ENCODE data around the gene WDR82. TPM values are rescaled to one million over a fixed set of nuclear protein-coding genes. Genes with fewer than 3 reads are reported as not detected.

The WDR82 gene
- total and polyA plus RNA-seq, 2 experiments from 2014 or later, result 24.8 to 52.1 TPM

DNA sequence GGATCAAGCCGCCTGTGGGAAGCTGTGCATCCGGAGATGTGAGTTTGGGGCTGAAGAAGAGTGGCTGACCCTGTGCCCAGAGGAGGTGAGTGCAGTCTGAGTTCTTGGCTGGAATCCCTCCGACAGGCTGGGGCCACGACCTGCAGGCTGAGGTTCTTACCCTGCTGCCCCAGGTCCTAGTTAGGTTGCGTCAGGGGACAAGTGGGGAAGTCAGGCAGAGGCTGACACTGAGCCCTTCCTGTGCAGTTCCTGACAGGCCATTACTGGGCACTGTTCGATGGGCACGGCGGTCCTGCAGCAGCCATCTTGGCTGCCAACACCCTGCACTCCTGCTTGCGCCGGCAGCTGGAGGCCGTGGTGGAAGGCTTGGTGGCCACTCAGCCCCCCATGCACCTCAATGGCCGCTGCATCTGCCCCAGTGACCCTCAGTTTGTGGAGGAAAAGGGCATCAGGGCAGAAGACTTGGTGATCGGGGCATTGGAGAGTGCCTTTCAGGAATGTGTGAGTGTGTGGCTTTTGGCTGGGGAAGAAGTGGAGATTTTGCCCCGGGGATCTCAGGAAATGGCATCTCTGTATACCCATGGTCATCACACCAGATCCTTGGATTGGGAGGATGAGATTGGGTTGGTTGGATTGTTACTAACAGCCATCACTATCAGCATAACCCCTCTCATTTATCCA is 31.6 kb downstream of the WDR82 start:
- no peak for DNase-seq (ENCODE audit: low spot score)
- no peaks in the 10 kb centered on the region for H3K27me3 ChIP-seq
- no peak overlapping the region for H3K27ac ChIP-seq
- H2AFZ ChIP-seq, result no peak overlapping the region
- peak overlapping the region; percentile 94 for H3K4me2 ChIP-seq
- H3K79me2 ChIP-seq, result no peaks in the 10 kb centered on the region
- no peaks in the 10 kb centered on the region for H3K36me3 ChIP-seq (replicated peaks; ENCODE audit: insufficient read depth, low read depth)
- H4K20me1 ChIP-seq (ENCODE audit: insufficient read depth, poor library complexity, severe bottlenecking), result no peaks in the 10 kb centered on the region
- WGBS (ENCODE audit: low lambda C conversion rate, missing lambda C conversion rate), result 87% methylated on average over 14 of the region's 14 CpGs
- no peaks in the 10 kb centered on the region for H3K9me3 ChIP-seq (ENCODE audit: low read depth)
- TF ChIP-seq EZH2 (IDR thresholded peaks at IDR 0.05; ENCODE audit: borderline replicate concordance), result no peak
- TF ChIP-seq, protein P1, sequence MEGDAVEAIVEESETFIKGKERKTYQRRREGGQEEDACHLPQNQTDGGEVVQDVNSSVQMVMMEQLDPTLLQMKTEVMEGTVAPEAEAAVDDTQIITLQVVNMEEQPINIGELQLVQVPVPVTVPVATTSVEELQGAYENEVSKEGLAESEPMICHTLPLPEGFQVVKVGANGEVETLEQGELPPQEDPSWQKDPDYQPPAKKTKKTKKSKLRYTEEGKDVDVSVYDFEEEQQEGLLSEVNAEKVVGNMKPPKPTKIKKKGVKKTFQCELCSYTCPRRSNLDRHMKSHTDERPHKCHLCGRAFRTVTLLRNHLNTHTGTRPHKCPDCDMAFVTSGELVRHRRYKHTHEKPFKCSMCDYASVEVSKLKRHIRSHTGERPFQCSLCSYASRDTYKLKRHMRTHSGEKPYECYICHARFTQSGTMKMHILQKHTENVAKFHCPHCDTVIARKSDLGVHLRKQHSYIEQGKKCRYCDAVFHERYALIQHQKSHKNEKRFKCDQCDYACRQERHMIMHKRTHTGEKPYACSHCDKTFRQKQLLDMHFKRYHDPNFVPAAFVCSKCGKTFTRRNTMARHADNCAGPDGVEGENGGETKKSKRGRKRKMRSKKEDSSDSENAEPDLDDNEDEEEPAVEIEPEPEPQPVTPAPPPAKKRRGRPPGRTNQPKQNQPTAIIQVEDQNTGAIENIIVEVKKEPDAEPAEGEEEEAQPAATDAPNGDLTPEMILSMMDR (IDR thresholded peaks at IDR 0.05; ENCODE audit: poor library complexity), result no peak
- no peak for TF ChIP-seq EZH2phosphoT487 (IDR thresholded peaks at IDR 0.05; ENCODE audit: low read depth, severe bottlenecking, unreplicated experiment)
- no peaks in the 10 kb centered on the region for H3K9me2 ChIP-seq (replicated peaks; ENCODE audit: insufficient read depth)
- H3K4me1 ChIP-seq (ENCODE audit: insufficient read depth), result peaks cover 17% of the 10 kb centered on the region
- no peak overlapping the region for H3K4me3 ChIP-seq

DNA sequence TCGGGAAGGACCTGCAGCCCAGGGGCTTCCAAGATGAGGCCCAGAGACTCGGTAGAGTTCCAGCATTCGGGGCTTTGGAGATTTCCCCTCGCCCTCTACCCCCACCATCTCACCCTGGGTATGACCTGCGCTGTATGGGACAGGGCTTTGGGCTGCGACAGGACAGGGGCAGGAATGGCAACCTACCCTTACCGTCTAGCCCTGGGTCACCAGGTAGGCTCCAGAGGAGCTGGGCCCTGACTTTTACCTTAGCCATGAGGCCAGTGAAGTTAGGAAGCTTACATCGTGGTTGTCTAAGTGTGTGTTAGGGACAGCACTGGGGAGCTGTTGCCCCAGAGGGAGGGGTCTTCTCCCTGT is 32.2 kb downstream of the WDR82 start:
- Histone ChIP-seq H4K20me1 (ENCODE audit: insufficient read depth, poor library complexity, severe bottlenecking) (no peaks in the 10 kb centered on the region), H3K79me2 (no peaks in the 10 kb centered on the region), H3K27ac (peak overlapping the region; percentile 24), H3K4me1 (ENCODE audit: insufficient read depth) (peaks cover 17% of the 10 kb centered on the region), H3K9me3 (ENCODE audit: low read depth) (no peaks in the 10 kb centered on the region), H3K4me2 (peak overlapping the region; percentile 94), H3K4me3 (peak overlapping the region; percentile 24), H2AFZ (peak overlapping the region; percentile 53), H3K36me3 (replicated peaks; ENCODE audit: insufficient read depth, low read depth) (no peaks in the 10 kb centered on the region), H3K9me2 (replicated peaks; ENCODE audit: insufficient read depth) (no peaks in the 10 kb centered on the region), H3K27me3 (no peaks in the 10 kb centered on the region)
- no peak for DNase-seq (ENCODE audit: low spot score)
- TF ChIP-seq EZH2phosphoT487 (IDR thresholded peaks at IDR 0.05; ENCODE audit: low read depth, severe bottlenecking, unreplicated experiment) (no peak), EZH2 (IDR thresholded peaks at IDR 0.05; ENCODE audit: borderline replicate concordance) (no peak)
- TF ChIP-seq, protein P1 (IDR thresholded peaks at IDR 0.05; ENCODE audit: poor library complexity), result no peak
- 35% methylated on average over 8 of the region's 8 CpGs for WGBS (ENCODE audit: low lambda C conversion rate, missing lambda C conversion rate)

DNA sequence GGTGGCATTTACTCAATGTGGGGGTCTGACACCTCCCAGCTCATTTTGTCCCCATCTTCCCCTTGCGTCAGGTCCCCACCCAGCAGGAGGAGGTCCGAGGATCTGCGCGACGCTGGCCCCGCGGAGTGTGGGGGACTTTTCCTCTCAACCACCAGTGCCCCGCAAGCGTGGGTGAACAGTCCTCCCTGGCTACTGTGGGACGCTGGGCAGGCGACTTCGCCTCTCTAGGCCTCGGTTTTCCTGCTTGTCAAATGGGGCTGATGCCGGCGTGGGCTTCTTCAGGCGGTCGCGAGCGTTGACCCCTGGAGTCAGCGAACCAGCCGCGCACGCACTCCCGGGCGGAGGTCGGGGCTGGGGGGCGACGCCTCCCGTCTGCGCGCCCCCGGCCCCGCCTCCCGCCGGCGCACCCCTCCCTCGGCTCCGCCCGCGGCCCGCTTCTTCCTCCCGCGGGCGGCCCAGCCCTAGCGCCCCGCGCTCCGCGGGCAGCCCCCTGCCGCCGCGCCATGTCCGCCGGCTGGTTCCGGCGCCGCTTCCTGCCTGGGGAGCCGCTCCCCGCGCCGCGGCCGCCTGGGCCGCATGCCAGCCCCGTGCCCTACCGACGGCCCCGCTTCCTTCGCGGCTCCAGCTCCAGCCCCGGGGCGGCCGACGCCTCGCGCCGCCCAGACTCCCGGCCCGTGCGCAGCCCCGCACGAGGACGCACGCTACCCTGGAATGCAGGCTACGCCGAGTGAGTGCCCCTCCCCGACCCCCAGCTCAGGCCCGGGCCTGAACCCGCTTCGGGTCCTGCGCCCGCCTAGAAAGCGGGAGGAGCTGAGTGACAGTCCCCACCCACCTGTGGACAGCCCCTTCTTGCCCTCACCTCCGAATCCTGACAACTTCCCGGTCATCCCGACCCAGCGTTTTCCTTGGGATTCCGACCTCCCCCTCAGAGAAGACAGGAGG is 32.9 kb downstream of the WDR82 start, which contains the start of gene PPM1M:
Gene PPM1M (plus strand): TSS at position 438 of the 942 bp plus-strand sequence. CDS start 66 bp downstream, at position 504.
- 8% methylated on average over 54 of the region's 98 CpGs for WGBS (ENCODE audit: low lambda C conversion rate, missing lambda C conversion rate)

More for the DNA sequence above, 32.9 kb downstream of the WDR82 start, which contains the start of gene PPM1M:
- H2AFZ ChIP-seq, result peak within 1 kb of the TSS; percentile 86
- H3K9me2 ChIP-seq (replicated peaks; ENCODE audit: insufficient read depth), result no peaks in the 10 kb centered on the region
- H3K36me3 ChIP-seq (replicated peaks; ENCODE audit: insufficient read depth, low read depth), result no peaks in the 10 kb centered on the region
- no peaks in the 10 kb centered on the region for H3K79me2 ChIP-seq
- peak within 1 kb of the TSS; percentile 24 for H3K4me3 ChIP-seq
- peaks cover 17% of the 10 kb centered on the region for H3K4me1 ChIP-seq (ENCODE audit: insufficient read depth)
- H4K20me1 ChIP-seq (ENCODE audit: insufficient read depth, poor library complexity, severe bottlenecking), result no peaks in the 10 kb centered on the region
- DNase-seq (ENCODE audit: low spot score), result peak; percentile 71
- peak within 1 kb of the TSS; percentile 94 for H3K4me2 ChIP-seq
- no peaks in the 10 kb centered on the region for H3K9me3 ChIP-seq (ENCODE audit: low read depth)
- TF ChIP-seq EZH2 (IDR thresholded peaks at IDR 0.05; ENCODE audit: borderline replicate concordance) (no peak), EZH2phosphoT487 (IDR thresholded peaks at IDR 0.05; ENCODE audit: low read depth, severe bottlenecking, unreplicated experiment) (no peak)
- TF ChIP-seq, protein P1 (IDR thresholded peaks at IDR 0.05; ENCODE audit: poor library complexity), result no peak
- H3K27ac ChIP-seq, result peak within 1 kb of the TSS; percentile 46
- H3K27me3 ChIP-seq, result no peaks in the 10 kb centered on the region
